ENCODE measurements around the gene SEPTIN2. TPM values are rescaled to one million over a fixed set of nuclear protein-coding genes. Genes with fewer than 3 reads are reported as not detected.

The SEPTIN2 gene
- total and polyA plus RNA-seq, 10 of the 15 experiments (the other 5 are each of a cell fraction or from before 2014, with no cell fraction given) = 169 to 474 (median 269) TPM

GRCh38 chr2:241314226-241315092 lies 1.3 kb upstream of the SEPTIN2 start (continued):
- no peak for TF ChIP-seq ZBTB4 (CRISPR knock-in tag; IDR thresholded peaks at IDR 0.05)
- no peak for TF ChIP-seq E4F1 (IDR thresholded peaks at IDR 0.05; ENCODE audit: borderline replicate concordance, partially characterized antibody)
- TF ChIP-seq RUNX3 (IDR thresholded peaks at IDR 0.05; ENCODE audit: low read length) = no peak
- TF ChIP-seq PAX8 (IDR thresholded peaks at IDR 0.05) = no peak
- TF ChIP-seq RAD51 (IDR thresholded peaks at IDR 0.05) = 0 out of 2 replicates have a peak, but pooled peaks have one; percentile 7
- no peak for TF ChIP-seq SP1 (IDR thresholded peaks at IDR 0.05; ENCODE audit: low read depth, low read length)
- no peak for TF ChIP-seq RELB (IDR thresholded peaks at IDR 0.05; ENCODE audit: low read depth)
- no peak for TF ChIP-seq IRF5 (IDR thresholded peaks at IDR 0.05; ENCODE audit: borderline replicate concordance)
- TF ChIP-seq ETV6 (conservative IDR thresholded peaks at IDR 0.05 in 1 of 2, IDR thresholded peaks at IDR 0.05 in 1 of 2; ENCODE audit: borderline replicate concordance in 1 of 2, low read depth in 1 of 2) = no peak
- TF ChIP-seq CBX5 (IDR thresholded peaks at IDR 0.05; ENCODE audit: low read depth) = no peak
- no peak for TF ChIP-seq ELK1 (IDR thresholded peaks at IDR 0.05; ENCODE audit: low read depth, low read length)
- TF ChIP-seq LARP7 (IDR thresholded peaks at IDR 0.05) = peak; percentile 78
- no peak for TF ChIP-seq ATF2 (IDR thresholded peaks at IDR 0.05; ENCODE audit: low read length)
- TF ChIP-seq BRCA1 (IDR thresholded peaks at IDR 0.05; ENCODE audit: low read depth, low read length) = peak; percentile 39; the same call in 1 of the 2 replicates
- no peak for TF ChIP-seq SUZ12 (IDR thresholded peaks at IDR 0.05; ENCODE audit: unreplicated experiment)
- no peak for TF ChIP-seq MEF2B (IDR thresholded peaks at IDR 0.05; ENCODE audit: partially characterized antibody, poor library complexity, severe bottlenecking)
- TF ChIP-seq BMI1 (IDR thresholded peaks at IDR 0.05; ENCODE audit: borderline replicate concordance) = no peak

Measured in GM12878 (cell line).